Measurements from ENCODE around the gene ETV1. TPM values are rescaled to one million over a fixed set of nuclear protein-coding genes. Genes with fewer than 3 reads are reported as not detected.

Gene ETV1
- total and polyA plus RNA-seq, 4 donors: 12.7 to 85.3 (median 45.1) TPM

GRCh38 chr7:13879994-13880686, 109.3 kb downstream of the ETV1 start:
- no peaks in the 10 kb centered on the region for H3K9me3 ChIP-seq (ENCODE audit: control insufficient read depth in 4 of 4, insufficient read depth in 3 of 4, low read length in 3 of 4)
- H3K9ac ChIP-seq (ENCODE audit: insufficient read depth in 1 of 2, low read length in 2 of 2): no peak overlapping the region
- peaks cover 0 to 2% (median 0%) of the 10 kb centered on the region in 5 donors for H3K4me1 ChIP-seq (ENCODE audit: control insufficient read depth in 5 of 5, insufficient read depth in 5 of 5, low read length in 5 of 5)
- no peaks in the 10 kb centered on the region for H3K27me3 ChIP-seq (ENCODE audit: control insufficient read depth in 3 of 3, insufficient read depth in 3 of 3, low read length in 2 of 3)
- 84 to 90% methylated on average over 2 of the region's 2 CpGs for WGBS, 2 donors
- no peak overlapping the region for H3K4me3 ChIP-seq
- DNase-seq (no peak), ATAC-seq (ENCODE audit: insufficient read depth, low FRiP score) (no peak)
- H3K27ac ChIP-seq (ENCODE audit: low read depth in 1 of 2, low read length in 1 of 2): no peak overlapping the region
- TF ChIP-seq CTCF (IDR thresholded peaks at IDR 0.05; ENCODE audit: control extremely low read depth, extremely low read depth): no peak
- H3K36me3 ChIP-seq (ENCODE audit: control insufficient read depth in 4 of 4, insufficient read depth in 4 of 4, low read length in 4 of 4): no peaks in the 10 kb centered on the region

GRCh38 chr7:13879143-13879542, 110.3 kb downstream of the ETV1 start:
- no peak for ATAC-seq (ENCODE audit: insufficient read depth, low FRiP score)
- no peak for TF ChIP-seq CTCF (IDR thresholded peaks at IDR 0.05; ENCODE audit: control extremely low read depth, extremely low read depth)
- Histone ChIP-seq H3K36me3 (ENCODE audit: control insufficient read depth in 4 of 4, insufficient read depth in 4 of 4, low read length in 4 of 4) (no peaks in the 10 kb centered on the region), H3K27ac (ENCODE audit: low read depth in 1 of 2, low read length in 1 of 2) (no peak overlapping the region), H3K9ac (ENCODE audit: insufficient read depth in 1 of 2, low read length in 2 of 2) (no peak overlapping the region), H3K9me3 (ENCODE audit: control insufficient read depth in 4 of 4, insufficient read depth in 3 of 4, low read length in 3 of 4) (no peaks in the 10 kb centered on the region), H3K4me1 (ENCODE audit: control insufficient read depth in 5 of 5, insufficient read depth in 5 of 5, low read length in 5 of 5) (peaks cover 0 to 8% (median 0%) of the 10 kb centered on the region in 5 donors), H3K4me3 (no peak overlapping the region), H3K27me3 (ENCODE audit: control insufficient read depth in 3 of 3, insufficient read depth in 3 of 3, low read length in 2 of 3) (no peaks in the 10 kb centered on the region)
- DNase-seq: no peak

GRCh38 chr7:13878154-13878553, 111.3 kb downstream of the ETV1 start:
- H3K27ac ChIP-seq (ENCODE audit: low read depth in 1 of 2, low read length in 1 of 2): no peak overlapping the region
- DNase-seq: no peak
- peaks cover 0 to 8% (median 0%) of the 10 kb centered on the region in 5 donors for H3K4me1 ChIP-seq (ENCODE audit: control insufficient read depth in 5 of 5, insufficient read depth in 5 of 5, low read length in 5 of 5)
- no peaks in the 10 kb centered on the region for H3K36me3 ChIP-seq (ENCODE audit: control insufficient read depth in 4 of 4, insufficient read depth in 4 of 4, low read length in 4 of 4)
- H3K9me3 ChIP-seq (ENCODE audit: control insufficient read depth in 4 of 4, insufficient read depth in 3 of 4, low read length in 3 of 4): no peaks in the 10 kb centered on the region
- no peak overlapping the region for H3K9ac ChIP-seq (ENCODE audit: insufficient read depth in 1 of 2, low read length in 2 of 2)
- no peaks in the 10 kb centered on the region for H3K27me3 ChIP-seq (ENCODE audit: control insufficient read depth in 3 of 3, insufficient read depth in 3 of 3, low read length in 2 of 3)
- no peak overlapping the region for H3K4me3 ChIP-seq
- no peak for ATAC-seq (ENCODE audit: insufficient read depth, low FRiP score)
- no peak for TF ChIP-seq CTCF (IDR thresholded peaks at IDR 0.05; ENCODE audit: control extremely low read depth, extremely low read depth)
